Measurements from ENCODE around the gene ATE1. TPM values are rescaled to one million over a fixed set of nuclear protein-coding genes. Genes with fewer than 3 reads are reported as not detected.

The ATE1 gene
- total and polyA plus RNA-seq, 10 of the 15 experiments (the other 5 are each of a cell fraction or from before 2014, with no cell fraction given): 4.3 to 22.7 (median 15.9) TPM

- SMC1A ChIA-PET (ENCODE audit: uncharacterized antibody, unreplicated experiment): interaction anchor here (1.0 kb wide), 1 partner anchor 40 kb away, joined by 3 read pairs; no protein-coding TSS in a partner anchor
- no peaks in the 10 kb centered on the region for H3K27me3 ChIP-seq (replicated peaks in 1 of 2; ENCODE audit: control insufficient read depth in 2 of 2, insufficient read depth in 2 of 2, low read length in 1 of 2)
- H3K4me3 ChIP-seq: no peak overlapping the region
- H2AFZ ChIP-seq (ENCODE audit: control insufficient read depth, low read depth, low read length): no peak overlapping the region
- H3K4me1 ChIP-seq (ENCODE audit: control insufficient read depth, insufficient read depth, low read length): peaks cover 5% of the 10 kb centered on the region
- no peak overlapping the region for H3K4me2 ChIP-seq (ENCODE audit: control insufficient read depth, insufficient read depth)
- no peaks in the 10 kb centered on the region for H3K79me2 ChIP-seq (ENCODE audit: control insufficient read depth, insufficient read depth, low read length)
- DNase-seq (ENCODE audit: low read depth, low spot score) (no peak), FAIRE-seq (no peak), ATAC-seq (no peak)
- H4K20me1 ChIP-seq (ENCODE audit: control insufficient read depth, insufficient read depth): no peaks in the 10 kb centered on the region
- CTCF ChIA-PET: interaction anchor here (1.9 kb wide), 2 partner anchors 9 to 82 kb away, joined by 6 to 11 read pairs; no protein-coding TSS in a partner anchor
- RAD21 ChIA-PET (ENCODE audit: unreplicated experiment): no interaction called here
- in situ Hi-C loops (cut with MboI) (no loop called here), intact Hi-C loops (cut with micrococcal nuclease; ENCODE audit: unreplicated experiment) (no loop called here)
- no peaks in the 10 kb centered on the region for H3K9me3 ChIP-seq (replicated peaks; ENCODE audit: control insufficient read depth, insufficient read depth, low read length)
- BruUV-seq (replicated peaks): no TSS peak
- no peak overlapping the region for H3K27ac ChIP-seq (ENCODE audit: control insufficient read depth, insufficient read depth)
- no peak for TF ChIP-seq ATF7 (IDR thresholded peaks at IDR 0.05; ENCODE audit: low read depth)
- TF ChIP-seq NFXL1 (IDR thresholded peaks at IDR 0.05; ENCODE audit: borderline replicate concordance): no peak
- no peak for TF ChIP-seq TAF1 (IDR thresholded peaks at IDR 0.05; ENCODE audit: borderline replicate concordance, low read depth, low read length)
- TF ChIP-seq HDAC6 (IDR thresholded peaks at IDR 0.05; ENCODE audit: unreplicated experiment): no peak
- TF ChIP-seq NRF1 (conservative IDR thresholded peaks at IDR 0.05; ENCODE audit: low read depth, low read length): no peak
- TF ChIP-seq TCF12 (IDR thresholded peaks at IDR 0.05; ENCODE audit: low read depth, low read length): no peak
- no peak for TF ChIP-seq ZNF592 (IDR thresholded peaks at IDR 0.05)
- TF ChIP-seq E2F8 (IDR thresholded peaks at IDR 0.05; ENCODE audit: low read depth, partially characterized antibody): no peak
- no peak for TF ChIP-seq CHD1 (IDR thresholded peaks at IDR 0.05; ENCODE audit: low read depth, low read length)
- WGBS (ENCODE audit: insufficient coverage, insufficient replicate concordance, low lambda C conversion rate, missing lambda C conversion rate): 100% methylated on average over 2 of the region's 2 CpGs
- no peaks in the 10 kb centered on the region for H3K36me3 ChIP-seq (ENCODE audit: control insufficient read depth in 2 of 2, insufficient read depth in 2 of 2, low read length in 1 of 2)
- no peak overlapping the region for H3K9ac ChIP-seq (ENCODE audit: control insufficient read depth, insufficient read depth, low read length)
- POLR2A ChIA-PET: no interaction called here
Measured at GRCh38 chr10:121819049-121819448, 108.8 kb downstream of the ATE1 start.

Measured in GM12878 (cell line).